A549 (cell line): ENCODE results near the gene HOXB8.

Experiments used
- CHD2 ChIP-seq: fragments of 150-350 bp; IDR thresholded peaks from 2 replicates; pipeline ENCODE4 v1.6.1; 2014; ENCODE audit warnings: low read length; ENCODE audit not compliant: partially characterized antibody
- ESRRA ChIP-seq: fragments of 150-350 bp; IDR thresholded peaks from 2 replicates; pipeline ENCODE4 v1.6.1; 2014; ENCODE audit warnings: mild to moderate bottlenecking, low read length, borderline replicate concordance
- FOSL2 ChIP-seq, 2 experiments: fragments of 450-650 bp in 1 of 2; fragments of >200 bp in 1 of 2; sonication (Bioruptor Twin) in 1 of 2; formaldehyde crosslinking; IDR thresholded peaks; 2 replicates each; pipeline versions ENCODE4 v1.5.0 to v1.6.1; 2016 to 2020; ENCODE audit warnings: mild to moderate bottlenecking in 1 of 2, moderate library complexity in 1 of 2
- HDAC2 ChIP-seq: fragments of 200-600 bp; sonication (generic); IDR thresholded peaks from 2 replicates; pipeline ENCODE4 v1.6.1; 2016
- MAFK ChIP-seq: fragments of 450-650 bp; IDR thresholded peaks from 2 replicates; pipeline ENCODE4 v1.6.1; 2014; ENCODE audit not compliant: partially characterized antibody
- PHF8 ChIP-seq: fragments of 200-600 bp; sonication (generic); IDR thresholded peaks from 2 replicates; pipeline ENCODE4 v1.6.1; 2016; ENCODE audit warnings: low read depth, mild to moderate bottlenecking, antibody characterized with exemption, moderate library complexity, borderline replicate concordance
- POLR2A ChIP-seq: IDR thresholded peaks from 2 replicates; pipeline ENCODE4 v1.6.1; 2012; ENCODE audit warnings: mild to moderate bottlenecking, low read length
- SMC3 ChIP-seq: fragments of >200 bp; sonication (Bioruptor Twin); formaldehyde crosslinking; IDR thresholded peaks from 3 replicates; pipeline ENCODE4 v1.6.1; 2018; ENCODE audit warnings: inconsistent platforms
- SREBF2 ChIP-seq: fragments of 450-650 bp; IDR thresholded peaks from 2 replicates; pipeline ENCODE4 v1.6.1; 2014; ENCODE audit warnings: mild to moderate bottlenecking, moderate library complexity
- TF ChIP-seq, protein P1 (sequence below): fragments of >200 bp; sonication (Bioruptor Twin); formaldehyde crosslinking; IDR thresholded peaks from 3 replicates; pipeline ENCODE4 v1.5.1; 2016
- TF ChIP-seq, protein P2 (sequence below): fragments of 250-450 bp; sonication (Bioruptor Pico); IDR thresholded peaks from 2 replicates; pipeline ENCODE4 v1.5.0; 2021; ENCODE audit warnings: mild to moderate bottlenecking, moderate library complexity, borderline replicate concordance
- TF ChIP-seq, protein P3 (sequence below): fragments of 450-650 bp; IDR thresholded peaks from 2 replicates; pipeline ENCODE4 v1.6.1; 2014; ENCODE audit warnings: antibody characterized with exemption

DNA sequence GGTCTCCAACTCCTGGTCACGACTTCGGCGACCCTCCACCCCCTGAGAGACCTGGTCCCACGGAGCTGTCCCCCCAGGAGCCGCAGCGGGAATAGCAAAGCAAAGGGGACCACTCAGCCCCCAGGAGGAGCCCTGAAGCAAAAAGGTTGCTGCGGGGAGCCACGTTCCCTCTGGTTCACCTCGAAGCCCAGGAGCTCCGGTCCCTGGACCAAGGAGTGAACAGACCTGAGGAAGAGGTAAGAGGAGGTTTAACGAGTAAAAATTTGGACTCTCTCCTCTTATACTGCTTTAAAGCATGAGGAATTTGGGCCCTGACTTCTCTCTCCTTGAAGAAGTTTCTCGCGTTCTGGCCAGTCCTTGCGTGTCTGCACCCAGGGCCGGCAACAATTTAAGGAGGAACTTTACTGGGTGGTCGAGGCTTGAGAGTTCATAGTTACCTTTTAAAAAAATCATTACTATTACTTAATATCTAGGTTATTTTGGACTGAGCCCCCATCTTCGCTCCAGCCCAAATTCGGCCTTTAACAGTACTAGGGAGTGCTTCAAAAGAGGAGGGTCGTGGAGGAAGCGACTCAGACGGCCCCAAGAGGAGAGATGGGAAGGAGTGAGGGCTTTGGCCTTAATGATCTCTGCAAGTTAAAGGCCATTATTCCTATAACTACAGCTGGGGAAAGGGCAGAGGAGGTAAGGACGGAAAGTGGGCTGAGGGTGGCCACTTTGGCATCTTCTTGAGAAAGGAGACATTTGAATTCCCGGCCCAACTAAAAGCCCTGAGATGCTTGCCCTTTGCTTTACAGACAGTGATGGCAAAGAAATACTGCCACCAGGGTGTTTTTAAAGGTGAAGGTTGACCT lies 28.0 kb upstream of the HOXB8 start:
- TF ChIP-seq, protein P1, sequence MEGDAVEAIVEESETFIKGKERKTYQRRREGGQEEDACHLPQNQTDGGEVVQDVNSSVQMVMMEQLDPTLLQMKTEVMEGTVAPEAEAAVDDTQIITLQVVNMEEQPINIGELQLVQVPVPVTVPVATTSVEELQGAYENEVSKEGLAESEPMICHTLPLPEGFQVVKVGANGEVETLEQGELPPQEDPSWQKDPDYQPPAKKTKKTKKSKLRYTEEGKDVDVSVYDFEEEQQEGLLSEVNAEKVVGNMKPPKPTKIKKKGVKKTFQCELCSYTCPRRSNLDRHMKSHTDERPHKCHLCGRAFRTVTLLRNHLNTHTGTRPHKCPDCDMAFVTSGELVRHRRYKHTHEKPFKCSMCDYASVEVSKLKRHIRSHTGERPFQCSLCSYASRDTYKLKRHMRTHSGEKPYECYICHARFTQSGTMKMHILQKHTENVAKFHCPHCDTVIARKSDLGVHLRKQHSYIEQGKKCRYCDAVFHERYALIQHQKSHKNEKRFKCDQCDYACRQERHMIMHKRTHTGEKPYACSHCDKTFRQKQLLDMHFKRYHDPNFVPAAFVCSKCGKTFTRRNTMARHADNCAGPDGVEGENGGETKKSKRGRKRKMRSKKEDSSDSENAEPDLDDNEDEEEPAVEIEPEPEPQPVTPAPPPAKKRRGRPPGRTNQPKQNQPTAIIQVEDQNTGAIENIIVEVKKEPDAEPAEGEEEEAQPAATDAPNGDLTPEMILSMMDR, result no peak
- no peak for TF ChIP-seq MAFK
- TF ChIP-seq POLR2A, result no peak
- TF ChIP-seq, protein P2, sequence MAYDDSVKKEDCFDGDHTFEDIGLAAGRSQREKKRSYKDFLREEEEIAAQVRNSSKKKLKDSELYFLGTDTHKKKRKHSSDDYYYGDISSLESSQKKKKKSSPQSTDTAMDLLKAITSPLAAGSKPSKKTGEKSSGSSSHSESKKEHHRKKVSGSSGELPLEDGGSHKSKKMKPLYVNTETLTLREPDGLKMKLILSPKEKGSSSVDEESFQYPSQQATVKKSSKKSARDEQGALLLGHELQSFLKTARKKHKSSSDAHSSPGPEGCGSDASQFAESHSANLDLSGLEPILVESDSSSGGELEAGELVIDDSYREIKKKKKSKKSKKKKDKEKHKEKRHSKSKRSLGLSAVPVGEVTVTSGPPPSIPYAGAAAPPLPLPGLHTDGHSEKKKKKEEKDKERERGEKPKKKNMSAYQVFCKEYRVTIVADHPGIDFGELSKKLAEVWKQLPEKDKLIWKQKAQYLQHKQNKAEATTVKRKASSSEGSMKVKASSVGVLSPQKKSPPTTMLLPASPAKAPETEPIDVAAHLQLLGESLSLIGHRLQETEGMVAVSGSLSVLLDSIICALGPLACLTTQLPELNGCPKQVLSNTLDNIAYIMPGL (CRISPR knock-in tag), result no peak
- TF ChIP-seq SREBF2, result no peak
- no peak for TF ChIP-seq HDAC2
- TF ChIP-seq FOSL2 (IDR thresholded peaks at IDR 0.05), result no peak
- TF ChIP-seq FOSL2 (CRISPR knock-in tag; IDR thresholded peaks at IDR 0.05), result no peak
- no peak for TF ChIP-seq ESRRA
- TF ChIP-seq SMC3, result no peak
- no peak for TF ChIP-seq PHF8
- TF ChIP-seq, protein P3, sequence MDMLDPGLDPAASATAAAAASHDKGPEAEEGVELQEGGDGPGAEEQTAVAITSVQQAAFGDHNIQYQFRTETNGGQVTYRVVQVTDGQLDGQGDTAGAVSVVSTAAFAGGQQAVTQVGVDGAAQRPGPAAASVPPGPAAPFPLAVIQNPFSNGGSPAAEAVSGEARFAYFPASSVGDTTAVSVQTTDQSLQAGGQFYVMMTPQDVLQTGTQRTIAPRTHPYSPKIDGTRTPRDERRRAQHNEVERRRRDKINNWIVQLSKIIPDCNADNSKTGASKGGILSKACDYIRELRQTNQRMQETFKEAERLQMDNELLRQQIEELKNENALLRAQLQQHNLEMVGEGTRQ, result no peak
- no peak for TF ChIP-seq CHD2
